SK-N-MC (cell line): Measurements from ENCODE around the gene TNNI3K.

ENCODE experiments used
- EZH2 ChIP-seq: fragments of 200-600 bp; sonication (generic); IDR thresholded peaks from one replicate; pipeline ENCODE4 v1.6.1; 2017; ENCODE audit warnings: antibody characterized with exemption
- POLR2AphosphoS5 ChIP-seq: IDR thresholded peaks from 2 replicates; pipeline ENCODE4 v1.6.1; 2012; ENCODE audit warnings: mild to moderate bottlenecking, low read depth, low read length, borderline replicate concordance

GRCh38 chr1:74375376-74375775 is 140.2 kb downstream of the TNNI3K start:
- no peak for TF ChIP-seq EZH2
- no peak for TF ChIP-seq POLR2AphosphoS5
